GM12891 (cell line): Measurements from ENCODE around the gene KYAT1.

Experiments
- DNase-seq: peaks from one replicate; pipeline ENCODE4 v3.0.0; 2011; ENCODE audit warnings: low spot score; ENCODE audit not compliant: insufficient read length
- FAIRE-seq: peaks from 2 replicates; lab custom pipeline; 2011; peaks lifted over from hg19 to GRCh38; lab: Jason Lieb, UNC
- PAX5 ChIP-seq: IDR thresholded peaks from 2 replicates; pipeline ENCODE4 v1.6.1; 2011; ENCODE audit warnings: low read length, moderate library complexity, mild to moderate bottlenecking; ENCODE audit not compliant: insufficient read depth, severe bottlenecking
- POLR2A ChIP-seq: IDR thresholded peaks from 2 replicates; pipeline ENCODE4 v1.6.1; 2011; ENCODE audit warnings: low read depth, low read length, control low read depth
- POLR2AphosphoS5 ChIP-seq: IDR thresholded peaks from 2 replicates; pipeline ENCODE4 v1.6.1; 2011; ENCODE audit warnings: low read depth, low read length, control low read depth
- POU2F2 ChIP-seq: IDR thresholded peaks from 2 replicates; pipeline ENCODE4 v1.6.1; 2011; ENCODE audit warnings: low read depth, mild to moderate bottlenecking, control low read depth, low read length, moderate library complexity
- SPI1 ChIP-seq: IDR thresholded peaks from 2 replicates; pipeline ENCODE4 v1.6.1; 2011; ENCODE audit warnings: low read depth, low read length, control low read depth
- TAF1 ChIP-seq: IDR thresholded peaks from 2 replicates; pipeline ENCODE4 v1.6.1; 2011; ENCODE audit warnings: low read depth, low read length, control low read depth

Gene KYAT1

DNA sequence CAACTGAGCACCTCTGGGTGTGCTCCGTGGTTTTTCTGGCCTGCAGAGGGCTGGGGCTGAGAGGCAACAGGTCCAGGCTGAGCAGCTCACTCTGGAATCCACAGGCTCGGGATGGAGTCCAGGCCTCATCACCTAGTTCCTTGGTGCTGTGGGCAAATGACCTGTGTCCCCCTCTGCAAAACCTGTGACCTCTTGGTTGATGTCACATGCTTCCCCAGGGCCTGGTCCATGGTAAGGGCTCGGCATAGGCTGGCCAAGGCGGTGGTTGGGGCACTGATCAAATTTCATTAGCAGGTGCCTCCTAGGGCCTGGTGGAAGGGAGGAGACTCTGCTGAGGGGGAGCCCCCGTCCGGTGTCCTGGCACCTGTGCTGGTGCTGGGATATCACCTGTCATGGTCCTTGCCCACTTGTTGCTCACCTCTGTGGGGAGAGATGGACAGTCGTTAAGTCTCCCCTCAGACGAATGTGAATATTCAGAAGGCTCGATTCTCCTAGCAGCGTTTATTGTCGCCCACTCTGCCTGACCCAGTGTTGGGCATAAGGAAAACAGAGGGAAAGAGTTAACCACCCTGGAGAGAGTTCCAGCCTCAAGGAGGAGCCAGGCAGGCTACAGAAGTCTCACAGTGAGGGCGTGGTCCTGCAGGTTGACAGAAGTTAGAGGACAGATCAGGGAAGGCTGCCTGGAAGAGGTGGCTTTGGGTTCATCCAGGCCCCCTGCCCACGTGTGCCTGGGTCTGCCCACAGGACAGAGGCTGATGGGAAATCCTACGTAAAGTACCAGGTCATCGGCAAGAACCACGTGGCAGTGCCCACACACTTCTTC lies 60.0 kb downstream of the KYAT1 start:
- DNase-seq: no peak
- no peak for FAIRE-seq
- TF ChIP-seq POLR2A: no peak
- TF ChIP-seq POU2F2: no peak
- no peak for TF ChIP-seq TAF1
- TF ChIP-seq SPI1: no peak
- no peak; the same call in 1 of the 2 replicates for TF ChIP-seq POLR2AphosphoS5
- TF ChIP-seq PAX5: no peak

DNA sequence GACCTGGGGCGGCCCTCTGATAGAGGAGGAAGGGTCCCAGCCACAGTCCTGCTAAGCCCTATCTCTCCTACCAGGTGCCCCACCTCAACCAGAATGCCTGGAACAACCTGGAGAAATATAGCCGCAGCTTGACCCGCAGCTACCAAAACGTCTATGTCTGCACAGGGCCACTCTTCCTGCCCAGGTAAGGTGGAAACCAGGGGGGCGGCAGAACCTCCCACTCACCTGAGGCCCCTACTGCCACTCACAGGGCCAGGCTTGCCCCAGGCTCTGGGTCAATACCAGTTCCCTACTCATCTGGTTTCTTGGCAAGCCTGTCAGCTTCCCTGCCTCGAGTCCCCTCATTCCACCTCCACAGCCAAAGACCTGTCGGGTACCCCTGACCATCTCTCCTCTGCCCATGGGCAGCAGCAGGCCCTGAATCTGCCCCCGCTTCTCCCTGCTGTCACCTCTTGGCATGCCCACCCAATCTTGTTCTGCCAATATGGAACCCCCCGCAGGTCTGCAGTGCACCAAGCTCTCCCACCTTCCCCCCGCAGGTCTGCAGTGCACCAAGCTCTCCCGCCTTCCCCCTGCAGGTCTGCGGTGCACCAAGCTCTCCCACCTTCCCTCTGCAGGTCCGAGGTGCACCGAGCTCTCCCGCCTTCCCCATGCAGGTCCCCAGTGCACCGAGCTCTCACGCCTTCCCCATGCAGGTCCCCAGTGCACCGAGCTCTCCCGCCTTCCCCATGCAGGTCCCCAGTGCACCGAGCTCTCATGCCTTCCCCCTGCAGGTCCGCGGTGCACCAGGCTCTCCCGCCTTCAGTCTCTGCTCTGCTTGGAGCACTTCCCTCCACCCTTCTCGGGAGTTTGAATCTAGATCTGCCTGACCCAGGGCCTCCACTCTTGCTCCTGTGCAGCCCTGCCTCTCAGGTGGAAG lies 60.8 kb downstream of the KYAT1 start:
- peak; percentile 29; the same call in 1 of the 2 replicates for TF ChIP-seq POLR2A
- TF ChIP-seq SPI1: no peak
- DNase-seq: no peak
- FAIRE-seq: no peak

DNA sequence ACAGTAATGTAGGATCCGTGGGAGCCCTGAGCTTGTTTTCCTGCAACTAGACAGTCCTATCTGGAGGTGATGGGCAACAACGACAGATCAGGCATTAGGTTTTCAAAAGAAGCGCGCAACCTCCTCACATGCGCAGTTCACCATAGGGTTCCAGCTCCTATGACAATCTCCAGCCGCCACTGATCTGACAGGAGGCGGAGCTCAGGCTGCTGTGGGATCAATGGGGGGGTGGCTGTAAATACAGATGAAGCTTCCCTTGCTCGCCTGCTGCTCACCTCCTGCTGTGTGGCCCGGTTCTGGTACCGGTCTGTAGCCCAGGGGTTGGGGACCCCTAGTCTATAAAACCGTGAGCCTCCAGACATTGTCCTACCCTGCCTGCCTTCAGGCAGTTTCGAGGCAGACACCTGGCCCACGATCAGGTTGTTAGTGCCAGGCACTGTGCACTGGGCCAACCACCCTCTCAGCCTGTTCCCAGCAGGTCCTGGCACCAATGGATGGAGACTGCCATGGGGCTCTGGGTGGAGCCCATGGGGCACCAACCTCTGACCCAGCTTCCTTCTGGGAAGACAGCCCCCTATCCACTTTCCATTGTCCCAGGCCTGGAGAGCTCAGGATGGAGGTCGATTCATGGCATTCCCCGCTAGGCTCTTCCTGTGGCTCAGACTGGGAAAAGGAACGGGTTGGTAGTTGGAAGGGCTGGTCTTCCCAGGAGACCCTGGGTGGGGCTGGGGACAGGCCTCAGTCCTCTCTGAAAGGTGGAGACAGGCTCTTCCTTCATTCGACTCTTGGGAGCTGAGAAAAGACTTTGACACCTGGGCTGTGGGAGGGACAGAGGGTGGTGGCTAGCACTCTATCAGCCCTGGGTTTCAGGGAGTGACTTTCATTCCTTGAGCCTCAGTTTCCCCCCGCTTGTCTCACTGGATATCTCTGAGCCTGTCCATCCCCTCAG lies 61.8 kb downstream of the KYAT1 start:
- FAIRE-seq (peak; percentile 16), DNase-seq (no peak)
- TF ChIP-seq PAX5 (no peak), POLR2A (no peak), TAF1 (no peak), SPI1 (no peak)

DNA sequence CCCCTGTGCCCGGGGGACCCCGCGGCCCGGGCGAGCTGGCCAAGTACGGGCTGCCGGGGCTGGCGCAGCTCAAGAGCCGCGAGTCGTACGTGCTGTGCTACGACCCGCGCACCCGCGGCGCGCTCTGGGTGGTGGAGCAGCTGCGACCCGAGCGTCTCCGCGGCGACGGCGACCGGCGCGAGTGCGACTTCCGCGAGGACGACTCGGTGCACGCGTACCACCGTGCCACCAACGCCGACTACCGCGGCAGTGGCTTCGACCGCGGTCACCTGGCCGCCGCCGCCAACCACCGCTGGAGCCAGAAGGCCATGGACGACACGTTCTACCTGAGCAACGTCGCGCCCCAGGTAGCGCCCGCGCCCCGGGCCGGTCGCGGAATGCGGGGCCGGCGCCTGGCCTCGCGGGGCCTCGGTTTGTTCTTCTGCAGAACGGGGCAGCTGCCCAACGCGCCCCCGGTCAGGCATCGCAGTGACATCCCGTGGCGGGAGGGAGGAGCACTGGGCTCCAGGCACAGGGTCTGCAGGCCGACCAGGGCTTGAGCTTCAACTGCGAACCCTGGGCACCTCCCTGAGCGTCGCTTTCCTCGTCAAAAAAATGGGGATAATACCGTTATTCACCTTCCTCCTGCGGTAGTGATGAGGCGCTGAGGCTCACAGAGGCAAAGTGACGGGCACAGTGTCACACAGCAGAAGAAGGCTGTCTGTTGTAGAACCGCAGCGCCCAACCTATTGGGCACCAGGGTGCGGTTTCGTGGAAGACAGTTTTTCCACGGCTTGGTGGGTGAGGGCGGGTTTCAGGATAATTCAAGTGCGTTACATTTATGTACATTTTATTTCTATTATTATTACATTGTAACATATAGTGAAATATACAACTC lies 62.7 kb downstream of the KYAT1 start:
- no peak for TF ChIP-seq TAF1
- no peak; the same call in 1 of the 2 replicates for TF ChIP-seq POLR2AphosphoS5
- peak; percentile 54 for DNase-seq
- FAIRE-seq: peak; percentile 91

DNA sequence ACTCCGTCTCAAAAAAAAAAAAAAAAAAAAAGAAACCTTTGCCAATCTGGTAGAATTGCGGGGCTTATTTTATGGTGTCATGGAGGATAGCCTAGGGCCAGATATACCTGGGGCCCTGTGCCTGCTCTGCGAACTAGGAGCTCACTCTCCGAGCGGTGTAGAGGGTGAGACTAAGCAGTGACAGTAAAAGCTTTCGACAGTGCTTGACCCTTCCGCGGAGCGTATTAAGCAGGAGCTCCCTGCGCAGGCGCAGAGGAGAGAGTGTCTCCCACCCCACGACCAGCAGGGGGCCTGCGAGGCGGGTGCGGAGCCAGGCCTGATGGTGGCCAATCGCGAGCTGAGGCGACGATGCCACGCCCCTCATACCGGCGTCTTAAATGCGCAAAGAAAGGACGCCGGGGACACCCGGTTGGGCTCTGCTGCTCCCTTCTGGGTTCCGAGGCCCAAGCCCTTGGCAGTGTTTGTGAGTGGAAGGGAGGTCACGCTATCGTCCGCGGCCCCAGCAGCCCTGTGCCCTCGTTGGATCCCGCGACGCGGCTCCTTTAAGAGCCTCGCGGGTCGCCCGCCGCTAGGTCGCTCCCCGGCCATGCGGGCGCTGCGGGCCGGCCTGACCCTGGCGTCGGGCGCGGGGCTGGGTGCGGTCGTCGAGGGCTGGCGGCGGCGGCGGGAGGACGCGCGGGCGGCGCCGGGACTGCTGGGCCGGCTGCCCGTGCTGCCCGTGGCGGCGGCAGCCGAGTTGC lies 63.5 kb downstream of the KYAT1 start, which contains the start of gene ENDOG:
ENDOG (plus strand) TSS at position 402 of the 740 bp plus-strand sequence; CDS start at position 587, 185 bp downstream.
- FAIRE-seq (peak; percentile 98), DNase-seq (peak; percentile 99)
- TF ChIP-seq POLR2AphosphoS5 (peak; percentile 80), PAX5 (no peak), TAF1 (peak; percentile 71; the same call in 1 of the 2 replicates), POU2F2 (peak; percentile 68), POLR2A (peak; percentile 77; the same call in 1 of the 2 replicates), SPI1 (no peak)

DNA sequence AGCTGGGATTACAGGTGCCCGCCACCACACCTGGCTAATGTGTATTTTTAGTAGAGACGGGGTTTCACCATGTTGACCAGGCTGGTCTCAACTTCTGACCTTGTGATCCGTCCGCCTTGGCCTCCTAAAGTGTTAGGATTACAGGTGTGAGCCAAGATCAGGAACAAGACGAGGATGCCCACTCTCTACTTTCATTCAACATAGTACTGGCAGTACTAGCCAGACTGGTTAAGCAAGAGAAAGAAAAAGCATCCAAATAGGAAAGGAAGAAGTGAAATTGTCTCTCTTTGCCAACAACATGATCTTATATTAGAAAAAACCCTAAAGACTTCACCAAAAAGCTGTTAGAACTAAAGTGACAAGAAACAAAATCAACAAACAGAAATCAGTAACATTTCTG lies 70.9 kb downstream of the KYAT1 start:
- TF ChIP-seq SPI1: no peak
- no peak for TF ChIP-seq TAF1
- TF ChIP-seq PAX5: no peak
- no peak for TF ChIP-seq POLR2A
- TF ChIP-seq POU2F2: no peak
- TF ChIP-seq POLR2AphosphoS5: no peak
- no peak for DNase-seq
- peak; percentile 5 for FAIRE-seq

DNA sequence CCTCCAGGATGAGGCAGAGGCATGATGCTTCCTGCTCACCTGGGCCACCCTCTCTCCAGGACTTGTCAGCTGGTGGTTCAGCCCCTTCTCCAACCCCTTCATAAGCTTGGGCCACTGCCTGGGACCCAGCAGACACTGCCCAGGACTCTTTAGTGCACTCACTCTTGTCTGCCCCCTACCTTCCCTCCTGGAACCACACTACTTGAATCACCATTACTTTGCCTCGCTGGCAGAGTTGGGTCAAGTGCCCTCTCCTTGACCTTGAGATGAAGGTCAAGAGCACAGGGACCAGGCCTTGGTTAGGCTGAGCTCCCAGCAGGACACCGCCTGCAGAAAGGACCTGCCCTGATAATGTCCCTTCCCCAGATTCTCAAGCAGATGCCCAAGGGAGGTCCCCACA lies 71.9 kb downstream of the KYAT1 start:
- no peak for FAIRE-seq
- TF ChIP-seq SPI1: no peak
- no peak for TF ChIP-seq TAF1
- DNase-seq: no peak

DNA sequence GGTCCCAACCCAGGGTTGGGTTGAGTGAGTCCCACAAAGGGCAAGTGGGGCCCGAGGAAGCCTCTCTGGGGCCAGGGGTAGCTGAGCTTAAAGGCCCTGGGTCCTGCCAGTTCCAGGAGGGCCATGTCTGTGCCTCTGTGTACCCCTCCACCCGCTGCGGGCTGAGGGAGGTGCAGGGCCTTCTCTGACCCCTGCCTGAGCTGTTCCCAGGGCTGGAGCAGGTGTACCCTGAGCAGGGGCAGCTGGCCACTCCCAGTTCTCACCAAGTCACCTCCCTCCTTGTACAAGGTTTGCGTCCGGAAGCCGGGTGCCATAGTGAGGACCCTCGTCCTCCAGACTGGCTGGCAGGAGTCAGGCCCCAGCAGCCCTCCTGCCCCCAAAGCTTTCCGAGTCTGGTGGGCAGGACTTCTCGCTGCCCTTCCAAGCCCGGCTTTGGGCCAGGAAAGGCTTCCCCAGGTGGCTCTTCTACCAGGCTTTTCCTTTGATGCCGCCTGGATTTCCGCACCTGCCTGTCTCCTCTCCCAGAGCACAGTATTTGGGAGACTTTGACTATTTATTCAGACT lies 72.6 kb downstream of the KYAT1 start:
- FAIRE-seq (no peak), DNase-seq (no peak)
- TF ChIP-seq POU2F2 (no peak), PAX5 (no peak), POLR2AphosphoS5 (no peak), POLR2A (no peak)
